GM12892 (cell line): ENCODE data around the gene TBC1D17.

ENCODE experiments used
- POLR2A ChIP-seq: IDR thresholded peaks from 2 replicates; pipeline ENCODE4 v1.6.1; 2011; ENCODE audit warnings: low read depth, low read length, control low read depth
- TAF1 ChIP-seq: IDR thresholded peaks from 2 replicates; pipeline ENCODE4 v1.6.1; 2011; ENCODE audit warnings: low read depth, mild to moderate bottlenecking, control low read depth, low read length, borderline replicate concordance

DNA sequence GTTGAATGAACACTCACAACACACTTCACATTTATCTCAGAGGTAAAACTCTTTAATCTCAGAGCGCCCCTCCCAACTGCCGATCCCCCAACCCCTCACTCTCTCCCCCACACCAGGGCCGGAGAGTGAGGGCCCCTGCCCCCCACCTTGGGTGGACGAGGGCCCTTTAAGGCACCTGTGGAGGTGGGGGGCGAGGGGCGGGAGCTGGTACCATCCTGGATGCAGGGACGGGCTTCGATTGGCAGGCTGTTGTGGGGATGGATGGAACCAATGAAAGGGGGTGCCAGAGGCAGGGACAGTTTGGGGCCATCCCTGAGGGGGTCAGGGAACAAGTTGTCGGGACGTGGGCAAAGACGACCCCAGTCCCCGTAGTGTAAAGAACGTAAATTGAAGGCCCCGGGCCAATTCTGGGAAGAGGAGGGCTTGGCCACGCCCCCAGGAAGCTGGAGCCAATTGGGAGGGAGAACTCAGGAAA, 8.5 kb upstream of the TBC1D17 start:
- TF ChIP-seq TAF1 (no peak), POLR2A (no peak)
